HepG2 (cell line): ENCODE data around the gene MAN2C1. TPM values are rescaled to one million over a fixed set of nuclear protein-coding genes. Genes with fewer than 3 reads are reported as not detected.

Experiments used
- CAMTA2 ChIP-seq: sonication (generic); formaldehyde crosslinking; IDR thresholded peaks from 2 replicates; pipeline ENCODE4 v1.4.0; 2020; ENCODE audit warnings: mild to moderate bottlenecking, missing genetic modification reagents, borderline replicate concordance
- HNF1A ChIP-seq, 2 experiments: sonication (generic) in 1 of 2; formaldehyde crosslinking in 1 of 2; IDR thresholded peaks; 2 replicates each; pipeline versions ENCODE4 v1.4.0 to v1.6.1; 2016 to 2020; ENCODE audit warnings: borderline replicate concordance in 1 of 2, low read depth in 1 of 2, mild to moderate bottlenecking in 1 of 2, missing genetic modification reagents in 1 of 2
- IKZF4 ChIP-seq: sonication (generic); formaldehyde crosslinking; IDR thresholded peaks from 2 replicates; pipeline ENCODE4 v1.5.1; 2020; ENCODE audit warnings: borderline replicate concordance, mild to moderate bottlenecking, low read depth, missing genetic modification reagents; ENCODE audit errors: not compliant biosample characterization
- KDM1A ChIP-seq: IDR thresholded peaks from 2 replicates; pipeline ENCODE4 v1.6.1; 2016; ENCODE audit warnings: missing compliant biosample characterization
- KLF12 ChIP-seq: sonication (generic); formaldehyde crosslinking; IDR thresholded peaks from 2 replicates; pipeline ENCODE4 v1.4.0; 2020; ENCODE audit warnings: missing genetic modification reagents, borderline replicate concordance
- NR3C1 ChIP-seq: sonication (generic); formaldehyde crosslinking; IDR thresholded peaks from 2 replicates; pipeline ENCODE4 v1.4.0; 2020; ENCODE audit warnings: missing genetic modification reagents
- TRAFD1 ChIP-seq: sonication (generic); formaldehyde crosslinking; IDR thresholded peaks from 2 replicates; pipeline ENCODE4 v1.5.1; 2020; ENCODE audit warnings: missing genetic modification reagents, mild to moderate bottlenecking, borderline replicate concordance
- ZBTB43 ChIP-seq: sonication (generic); formaldehyde crosslinking; conservative IDR thresholded peaks from 2 replicates; pipeline ENCODE4 v1.4.0; 2020; ENCODE audit warnings: missing genetic modification reagents
- ZFP36L2 ChIP-seq: sonication (generic); formaldehyde crosslinking; IDR thresholded peaks from 2 replicates; pipeline ENCODE4 v1.4.0; 2020; ENCODE audit warnings: missing genetic modification reagents
- ZFP82 ChIP-seq: sonication (generic); formaldehyde crosslinking; IDR thresholded peaks from 2 replicates; pipeline ENCODE4 v1.5.1; 2020; ENCODE audit warnings: mild to moderate bottlenecking, missing genetic modification reagents, borderline replicate concordance
- ZNF17 ChIP-seq: sonication (generic); formaldehyde crosslinking; IDR thresholded peaks from 2 replicates; pipeline ENCODE4 v1.5.0; 2020; ENCODE audit warnings: mild to moderate bottlenecking, missing genetic modification reagents
- ZNF589 ChIP-seq: sonication (generic); formaldehyde crosslinking; conservative IDR thresholded peaks from 2 replicates; pipeline ENCODE4 v1.8.0; 2022; ENCODE audit warnings: mild to moderate bottlenecking, moderate library complexity, missing genetic modification reagents
- ZNF607 ChIP-seq: sonication (generic); formaldehyde crosslinking; IDR thresholded peaks from 2 replicates; pipeline ENCODE4 v1.5.1; 2020; ENCODE audit warnings: missing genetic modification reagents, mild to moderate bottlenecking, borderline replicate concordance
- ZNF710 ChIP-seq: sonication (generic); formaldehyde crosslinking; IDR thresholded peaks from 2 replicates; pipeline ENCODE4 v1.5.0; 2020; ENCODE audit warnings: mild to moderate bottlenecking, missing genetic modification reagents, borderline replicate concordance
- ZNF83 ChIP-seq: sonication (generic); formaldehyde crosslinking; IDR thresholded peaks from 2 replicates; pipeline ENCODE4 v1.4.0; 2020; ENCODE audit warnings: missing genetic modification reagents, mild to moderate bottlenecking, borderline replicate concordance
- polyA plus RNA-seq, 8 experiments: library from polyadenylated mRNA; depleted of rRNA in 3 of 8; stranded (reverse) in 7 of 8; unstranded in 1 of 8; fragments of >200 nt; fragmentation: Illumina TruSeq in 4 of 8; extraction: Trizol in 4 of 8; gene quantifications; 2 replicates each; pipeline versions ENCODE4 v1.2.1 to v1.2.3, GENCODE V29; 2011 to 2016; ENCODE audit warnings: low read depth in 4 of 8, missing spikeins in 1 of 8, mixed read lengths in 1 of 8; ENCODE audit not compliant: insufficient read depth in 1 of 8
- total RNA-seq, 5 experiments: library from RNA; depleted of rRNA; stranded (reverse); fragments of >200 nt; fragmentation: Illumina TruSeq; extraction: Trizol; gene quantifications; 2 replicates each; pipeline ENCODE4 v1.2.3, GENCODE V29; 2016; ENCODE audit warnings: low read depth in 1 of 5
- TF ChIP-seq, protein P1 (sequence below): sonication (generic); formaldehyde crosslinking; IDR thresholded peaks from 2 replicates; pipeline ENCODE4 v1.4.0; 2020; ENCODE audit warnings: missing genetic modification reagents, mild to moderate bottlenecking, borderline replicate concordance

The MAN2C1 gene
- total and polyA plus RNA-seq, 2 of the 13 experiments (the other 11 are each of a cell fraction or from before 2014, with no cell fraction given), result 62.6 to 71.0 TPM

DNA sequence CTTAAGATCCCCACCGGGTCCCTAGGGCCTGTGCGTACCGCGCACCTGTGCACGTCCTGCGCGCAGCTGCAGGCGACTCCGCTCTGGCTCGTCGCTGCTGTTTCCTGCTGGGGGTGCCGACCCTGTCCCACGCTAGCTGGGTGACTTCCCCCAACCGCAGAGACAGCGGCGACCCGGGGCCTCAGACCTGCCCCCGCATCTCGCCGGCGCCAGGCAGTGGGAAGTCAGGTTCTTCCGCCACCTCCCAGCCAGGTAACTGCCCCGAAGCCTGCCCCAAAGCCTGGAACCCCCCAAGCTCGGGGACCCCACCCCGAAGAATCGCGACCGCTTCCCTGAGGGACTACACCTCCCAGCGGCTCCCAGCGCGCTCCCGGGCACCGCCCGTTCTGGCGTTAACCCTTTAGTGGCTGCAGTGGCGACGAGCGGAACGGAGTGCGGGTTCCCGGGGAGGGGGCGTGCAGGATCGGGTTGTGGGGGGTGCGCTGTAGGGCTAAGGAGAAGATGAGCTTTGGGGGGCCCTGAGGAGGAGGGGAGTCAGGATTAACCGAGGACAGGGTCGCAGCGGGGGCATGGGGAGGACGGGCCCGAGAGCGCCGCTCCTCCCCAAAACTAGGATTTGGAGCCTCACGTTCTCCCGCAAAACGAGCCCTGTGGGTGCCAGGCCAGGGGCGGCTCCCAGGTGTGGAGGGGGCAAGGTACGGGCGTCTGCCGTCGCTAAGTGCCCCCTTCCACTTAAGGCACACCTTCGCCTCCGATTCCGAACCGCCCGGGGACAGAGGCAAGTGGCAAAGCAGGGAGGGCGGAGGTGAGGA, 21.0 kb downstream of the MAN2C1 start (continued):
- peak; percentile 98 for TF ChIP-seq KLF12 (CRISPR knock-in tag)
- TF ChIP-seq ZNF589 (CRISPR knock-in tag), result no peak
- TF ChIP-seq ZBTB43 (CRISPR knock-in tag), result no peak
- 0 out of 2 replicates have a peak, but pooled peaks have one; percentile 63 for TF ChIP-seq ZFP82 (CRISPR knock-in tag)
- peak; percentile 84; the same call in 1 of the 2 replicates for TF ChIP-seq CAMTA2 (CRISPR knock-in tag)
- 0 out of 2 replicates have a peak, but pooled peaks have one; percentile 27 for TF ChIP-seq TRAFD1
- no peak for TF ChIP-seq NR3C1 (CRISPR knock-in tag)
- TF ChIP-seq ZFP36L2 (CRISPR knock-in tag), result no peak
- no peak for TF ChIP-seq ZNF17 (CRISPR knock-in tag)
- TF ChIP-seq ZNF607, result no peak
- TF ChIP-seq, protein P1, sequence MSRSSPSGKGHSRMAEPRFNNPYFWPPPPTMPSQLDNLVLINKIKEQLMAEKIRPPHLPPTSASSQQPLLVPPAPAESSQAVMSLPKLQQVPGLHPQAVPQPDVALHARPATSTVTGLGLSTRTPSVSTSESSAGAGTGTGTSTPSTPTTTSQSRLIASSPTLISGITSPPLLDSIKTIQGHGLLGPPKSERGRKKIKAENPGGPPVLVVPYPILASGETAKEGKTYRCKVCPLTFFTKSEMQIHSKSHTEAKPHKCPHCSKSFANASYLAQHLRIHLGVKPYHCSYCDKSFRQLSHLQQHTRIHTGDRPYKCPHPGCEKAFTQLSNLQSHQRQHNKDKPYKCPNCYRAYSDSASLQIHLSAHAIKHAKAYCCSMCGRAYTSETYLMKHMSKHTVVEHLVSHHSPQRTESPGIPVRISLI, result no peak
- TF ChIP-seq ZNF83 (CRISPR knock-in tag), result no peak
- no peak for TF ChIP-seq HNF1A (IDR thresholded peaks at IDR 0.05; ENCODE audit: low read depth)
- no peak for TF ChIP-seq HNF1A (CRISPR knock-in tag; IDR thresholded peaks at IDR 0.05; ENCODE audit: borderline replicate concordance)
- peak; percentile 33; the same call in 1 of the 2 replicates for TF ChIP-seq ZNF710 (CRISPR knock-in tag)
- no peak for TF ChIP-seq KDM1A (CRISPR knock-in tag)
- TF ChIP-seq IKZF4, result peak; percentile 74
